Measurements from ENCODE around the gene MRPL41. TPM values are rescaled to one million over a fixed set of nuclear protein-coding genes. Genes with fewer than 3 reads are reported as not detected.

MRPL41 gene
- total and polyA plus RNA-seq, 2 of the 13 experiments (the other 11 are each of a cell fraction or from before 2014, with no cell fraction given) = 20.9 to 54.0 TPM

GRCh38 chr9:137590469-137591383 lies 39.0 kb downstream of the MRPL41 start, which contains the start of gene ZMYND19 (continued):
- TF ChIP-seq ATF7 (IDR thresholded peaks at IDR 0.05) (no peak), ATF7 (CRISPR knock-in tag; IDR thresholded peaks at IDR 0.05) (no peak), ZNF652 (CRISPR knock-in tag; IDR thresholded peaks at IDR 0.05; ENCODE audit: borderline replicate concordance, low read depth) (no peak), ETV5 (CRISPR knock-in tag; IDR thresholded peaks at IDR 0.05; ENCODE audit: borderline replicate concordance) (no peak), ZFP91 (CRISPR knock-in tag; IDR thresholded peaks at IDR 0.05; ENCODE audit: borderline replicate concordance) (no peak; the same call in 1 of the 2 replicates), MTF1 (CRISPR knock-in tag; IDR thresholded peaks at IDR 0.05) (no peak), NR2F1 (CRISPR knock-in tag; IDR thresholded peaks at IDR 0.05) (no peak), DMTF1 (CRISPR knock-in tag; IDR thresholded peaks at IDR 0.05) (no peak), ZNF816 (CRISPR knock-in tag; IDR thresholded peaks at IDR 0.05; ENCODE audit: borderline replicate concordance) (no peak), TBX2 (CRISPR knock-in tag; IDR thresholded peaks at IDR 0.05; ENCODE audit: borderline replicate concordance) (peak; percentile 30; the same call in 1 of the 2 replicates), ZBTB34 (CRISPR knock-in tag; IDR thresholded peaks at IDR 0.05) (no peak), REXO4 (CRISPR knock-in tag; IDR thresholded peaks at IDR 0.05; ENCODE audit: borderline replicate concordance) (no peak), ZNF136 (CRISPR knock-in tag; IDR thresholded peaks at IDR 0.05; ENCODE audit: low read depth) (no peak), MEF2D (CRISPR knock-in tag; IDR thresholded peaks at IDR 0.05) (no peak), BRCA1 (CRISPR knock-in tag; IDR thresholded peaks at IDR 0.05) (no peak), ZBTB44 (CRISPR knock-in tag; IDR thresholded peaks at IDR 0.05) (no peak), RCOR2 (CRISPR knock-in tag; IDR thresholded peaks at IDR 0.05) (no peak), FOXP1 (IDR thresholded peaks at IDR 0.05) (no peak), FOXP1 (CRISPR knock-in tag; IDR thresholded peaks at IDR 0.05) (no peak), PRDM4 (CRISPR knock-in tag; IDR thresholded peaks at IDR 0.05; ENCODE audit: borderline replicate concordance) (no peak)

Data from HepG2 (cell line).